ENCODE results near the gene GJD2.

GRCh38 chr15:34776606-34777105, 21.9 kb upstream of the GJD2 start:
- TF ChIP-seq, protein P1, sequence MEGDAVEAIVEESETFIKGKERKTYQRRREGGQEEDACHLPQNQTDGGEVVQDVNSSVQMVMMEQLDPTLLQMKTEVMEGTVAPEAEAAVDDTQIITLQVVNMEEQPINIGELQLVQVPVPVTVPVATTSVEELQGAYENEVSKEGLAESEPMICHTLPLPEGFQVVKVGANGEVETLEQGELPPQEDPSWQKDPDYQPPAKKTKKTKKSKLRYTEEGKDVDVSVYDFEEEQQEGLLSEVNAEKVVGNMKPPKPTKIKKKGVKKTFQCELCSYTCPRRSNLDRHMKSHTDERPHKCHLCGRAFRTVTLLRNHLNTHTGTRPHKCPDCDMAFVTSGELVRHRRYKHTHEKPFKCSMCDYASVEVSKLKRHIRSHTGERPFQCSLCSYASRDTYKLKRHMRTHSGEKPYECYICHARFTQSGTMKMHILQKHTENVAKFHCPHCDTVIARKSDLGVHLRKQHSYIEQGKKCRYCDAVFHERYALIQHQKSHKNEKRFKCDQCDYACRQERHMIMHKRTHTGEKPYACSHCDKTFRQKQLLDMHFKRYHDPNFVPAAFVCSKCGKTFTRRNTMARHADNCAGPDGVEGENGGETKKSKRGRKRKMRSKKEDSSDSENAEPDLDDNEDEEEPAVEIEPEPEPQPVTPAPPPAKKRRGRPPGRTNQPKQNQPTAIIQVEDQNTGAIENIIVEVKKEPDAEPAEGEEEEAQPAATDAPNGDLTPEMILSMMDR (IDR thresholded peaks at IDR 0.05; ENCODE audit: low read depth, low read length, missing input control): no peak
- no peak for TF ChIP-seq GABPA (IDR thresholded peaks at IDR 0.05 in 1 of 2, conservative IDR thresholded peaks at IDR 0.05 in 1 of 2)
- TF ChIP-seq SP1 (IDR thresholded peaks at IDR 0.05): no peak
- no peak for TF ChIP-seq RAD21 (IDR thresholded peaks at IDR 0.05)
- TF ChIP-seq, protein P2, sequence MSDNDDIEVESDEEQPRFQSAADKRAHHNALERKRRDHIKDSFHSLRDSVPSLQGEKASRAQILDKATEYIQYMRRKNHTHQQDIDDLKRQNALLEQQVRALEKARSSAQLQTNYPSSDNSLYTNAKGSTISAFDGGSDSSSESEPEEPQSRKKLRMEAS (IDR thresholded peaks at IDR 0.05): no peak
- TF ChIP-seq, protein P3, sequence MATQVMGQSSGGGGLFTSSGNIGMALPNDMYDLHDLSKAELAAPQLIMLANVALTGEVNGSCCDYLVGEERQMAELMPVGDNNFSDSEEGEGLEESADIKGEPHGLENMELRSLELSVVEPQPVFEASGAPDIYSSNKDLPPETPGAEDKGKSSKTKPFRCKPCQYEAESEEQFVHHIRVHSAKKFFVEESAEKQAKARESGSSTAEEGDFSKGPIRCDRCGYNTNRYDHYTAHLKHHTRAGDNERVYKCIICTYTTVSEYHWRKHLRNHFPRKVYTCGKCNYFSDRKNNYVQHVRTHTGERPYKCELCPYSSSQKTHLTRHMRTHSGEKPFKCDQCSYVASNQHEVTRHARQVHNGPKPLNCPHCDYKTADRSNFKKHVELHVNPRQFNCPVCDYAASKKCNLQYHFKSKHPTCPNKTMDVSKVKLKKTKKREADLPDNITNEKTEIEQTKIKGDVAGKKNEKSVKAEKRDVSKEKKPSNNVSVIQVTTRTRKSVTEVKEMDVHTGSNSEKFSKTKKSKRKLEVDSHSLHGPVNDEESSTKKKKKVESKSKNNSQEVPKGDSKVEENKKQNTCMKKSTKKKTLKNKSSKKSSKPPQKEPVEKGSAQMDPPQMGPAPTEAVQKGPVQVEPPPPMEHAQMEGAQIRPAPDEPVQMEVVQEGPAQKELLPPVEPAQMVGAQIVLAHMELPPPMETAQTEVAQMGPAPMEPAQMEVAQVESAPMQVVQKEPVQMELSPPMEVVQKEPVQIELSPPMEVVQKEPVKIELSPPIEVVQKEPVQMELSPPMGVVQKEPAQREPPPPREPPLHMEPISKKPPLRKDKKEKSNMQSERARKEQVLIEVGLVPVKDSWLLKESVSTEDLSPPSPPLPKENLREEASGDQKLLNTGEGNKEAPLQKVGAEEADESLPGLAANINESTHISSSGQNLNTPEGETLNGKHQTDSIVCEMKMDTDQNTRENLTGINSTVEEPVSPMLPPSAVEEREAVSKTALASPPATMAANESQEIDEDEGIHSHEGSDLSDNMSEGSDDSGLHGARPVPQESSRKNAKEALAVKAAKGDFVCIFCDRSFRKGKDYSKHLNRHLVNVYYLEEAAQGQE (IDR thresholded peaks at IDR 0.05): no peak
- no peak for TF ChIP-seq FOXA1 (IDR thresholded peaks at IDR 0.05)
- no peak for TF ChIP-seq EGR1 (IDR thresholded peaks at IDR 0.05; ENCODE audit: low read depth in 2 of 2)
- TF ChIP-seq, protein P4, sequence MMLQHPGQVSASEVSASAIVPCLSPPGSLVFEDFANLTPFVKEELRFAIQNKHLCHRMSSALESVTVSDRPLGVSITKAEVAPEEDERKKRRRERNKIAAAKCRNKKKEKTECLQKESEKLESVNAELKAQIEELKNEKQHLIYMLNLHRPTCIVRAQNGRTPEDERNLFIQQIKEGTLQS (IDR thresholded peaks at IDR 0.05): no peak
- TF ChIP-seq TAF1 (conservative IDR thresholded peaks at IDR 0.05): no peak
